GM12875 (cell line): ENCODE measurements around the gene KEAP1.
"Not testable (repeated sequence)": the region's sequence is repeated elsewhere in the genome, so short reads cannot be mapped to it uniquely, and the experiment has no call there.

ENCODE experiments used
- H3K4me3 ChIP-seq: one replicate; pipeline ENCODE4 v1.5.1; 2011; ENCODE audit warnings: low read depth, low read length, control low read depth
- TF ChIP-seq, protein P1 (sequence below): IDR thresholded peaks from 2 replicates; pipeline ENCODE4 v1.5.1; 2011; ENCODE audit warnings: low read depth, mild to moderate bottlenecking, control low read depth, inconsistent platforms, low read length, moderate library complexity, borderline replicate concordance; ENCODE audit not compliant: insufficient read depth

The KEAP1 gene

DNA sequence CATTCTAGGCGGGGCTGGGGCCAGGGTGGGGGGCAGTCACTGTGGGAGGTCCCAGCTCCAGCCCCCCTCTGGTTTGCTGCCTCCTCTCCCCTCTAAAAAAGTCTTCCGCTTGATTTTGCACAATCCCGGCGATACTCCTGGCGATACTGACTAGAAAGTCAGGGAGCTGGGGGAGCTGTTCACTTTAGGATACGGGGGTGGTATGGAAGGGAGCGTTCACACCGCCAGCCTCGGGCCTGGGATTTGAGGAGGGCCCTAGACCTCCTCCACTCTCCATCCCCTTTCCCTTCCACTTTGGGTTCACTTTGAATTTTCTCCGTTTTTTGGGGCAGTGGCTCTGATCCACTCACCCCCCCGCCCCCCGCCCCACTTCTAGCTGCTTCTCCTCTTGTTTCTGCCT lies 35.0 kb downstream of the KEAP1 start:
- TF ChIP-seq, protein P1, sequence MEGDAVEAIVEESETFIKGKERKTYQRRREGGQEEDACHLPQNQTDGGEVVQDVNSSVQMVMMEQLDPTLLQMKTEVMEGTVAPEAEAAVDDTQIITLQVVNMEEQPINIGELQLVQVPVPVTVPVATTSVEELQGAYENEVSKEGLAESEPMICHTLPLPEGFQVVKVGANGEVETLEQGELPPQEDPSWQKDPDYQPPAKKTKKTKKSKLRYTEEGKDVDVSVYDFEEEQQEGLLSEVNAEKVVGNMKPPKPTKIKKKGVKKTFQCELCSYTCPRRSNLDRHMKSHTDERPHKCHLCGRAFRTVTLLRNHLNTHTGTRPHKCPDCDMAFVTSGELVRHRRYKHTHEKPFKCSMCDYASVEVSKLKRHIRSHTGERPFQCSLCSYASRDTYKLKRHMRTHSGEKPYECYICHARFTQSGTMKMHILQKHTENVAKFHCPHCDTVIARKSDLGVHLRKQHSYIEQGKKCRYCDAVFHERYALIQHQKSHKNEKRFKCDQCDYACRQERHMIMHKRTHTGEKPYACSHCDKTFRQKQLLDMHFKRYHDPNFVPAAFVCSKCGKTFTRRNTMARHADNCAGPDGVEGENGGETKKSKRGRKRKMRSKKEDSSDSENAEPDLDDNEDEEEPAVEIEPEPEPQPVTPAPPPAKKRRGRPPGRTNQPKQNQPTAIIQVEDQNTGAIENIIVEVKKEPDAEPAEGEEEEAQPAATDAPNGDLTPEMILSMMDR = no peak

DNA sequence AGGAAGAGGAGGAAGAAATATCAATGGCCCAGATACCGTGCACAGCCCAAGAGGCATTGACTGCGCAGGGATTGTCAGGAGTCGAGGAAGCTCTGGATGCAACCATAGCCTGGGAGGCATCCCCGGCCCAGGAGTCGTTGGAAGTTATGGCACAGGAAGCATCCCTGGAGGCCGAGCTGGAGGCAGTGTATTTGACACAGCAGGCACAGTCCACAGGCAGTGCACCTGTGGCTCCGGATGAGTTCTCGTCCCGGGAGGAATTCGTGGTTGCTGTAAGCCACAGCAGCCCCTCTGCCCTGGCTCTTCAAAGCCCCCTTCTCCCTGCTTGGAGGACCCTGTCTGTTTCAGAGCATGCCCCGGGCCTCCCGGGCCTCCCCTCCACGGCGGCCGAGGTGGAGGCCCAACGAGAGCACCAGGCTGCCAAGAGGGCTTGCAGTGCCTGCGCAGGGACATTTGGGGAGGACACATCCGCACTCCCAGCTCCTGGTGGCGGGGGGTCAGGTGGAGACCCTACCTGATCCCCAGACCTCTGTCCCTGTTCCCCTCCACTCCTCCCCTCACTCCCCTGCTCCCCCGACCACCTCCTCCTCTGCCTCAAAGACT lies 36.0 kb downstream of the KEAP1 start:
- TF ChIP-seq, protein P1 = no peak
- H3K4me3 ChIP-seq = no peak overlapping the region

More for the DNA sequence above, 35.0 kb downstream of the KEAP1 start:
- no peak overlapping the region for H3K4me3 ChIP-seq

DNA sequence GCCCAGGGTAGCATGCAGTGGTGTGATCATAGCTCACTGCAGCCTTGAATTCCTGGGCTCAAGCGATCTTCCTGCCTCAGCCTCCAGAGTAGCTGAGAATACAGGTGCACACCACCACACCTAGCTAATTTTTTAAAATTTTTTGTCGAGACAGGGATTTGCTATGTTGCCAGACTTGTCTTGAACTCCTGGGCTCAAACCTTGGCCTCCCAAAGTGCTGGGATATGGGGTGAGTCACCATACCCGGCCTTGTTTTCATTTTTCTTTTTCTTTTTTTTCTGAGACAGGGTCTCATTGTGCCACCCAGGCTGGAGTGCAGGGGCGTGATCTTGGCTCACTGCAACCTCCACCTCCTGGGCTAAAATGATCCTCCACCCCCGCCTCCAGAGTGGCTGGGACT lies 38.7 kb downstream of the KEAP1 start:
- no peak overlapping the region for H3K4me3 ChIP-seq
- TF ChIP-seq, protein P1 = no peak

DNA sequence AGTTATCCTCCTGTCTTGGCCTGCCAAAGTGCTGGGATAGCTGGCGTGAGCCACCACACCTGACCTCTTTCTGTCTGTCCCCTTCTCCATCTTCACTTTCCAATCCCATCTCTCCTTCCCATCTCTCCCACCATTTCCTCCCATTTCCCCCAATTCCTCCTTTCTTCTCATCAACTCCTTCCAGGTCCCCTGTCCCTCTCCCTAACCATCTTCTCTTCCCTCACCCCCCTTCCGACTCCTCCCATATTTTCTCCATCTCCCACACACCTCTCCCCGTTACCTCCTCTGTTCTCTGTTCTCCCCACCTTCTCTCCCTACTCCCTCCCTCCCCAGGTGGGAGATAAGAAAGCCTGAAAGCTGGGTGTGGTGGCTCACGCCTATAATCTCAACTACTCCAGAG lies 40.6 kb downstream of the KEAP1 start:
- H3K4me3 ChIP-seq = no peak overlapping the region
- TF ChIP-seq, protein P1 = no peak

DNA sequence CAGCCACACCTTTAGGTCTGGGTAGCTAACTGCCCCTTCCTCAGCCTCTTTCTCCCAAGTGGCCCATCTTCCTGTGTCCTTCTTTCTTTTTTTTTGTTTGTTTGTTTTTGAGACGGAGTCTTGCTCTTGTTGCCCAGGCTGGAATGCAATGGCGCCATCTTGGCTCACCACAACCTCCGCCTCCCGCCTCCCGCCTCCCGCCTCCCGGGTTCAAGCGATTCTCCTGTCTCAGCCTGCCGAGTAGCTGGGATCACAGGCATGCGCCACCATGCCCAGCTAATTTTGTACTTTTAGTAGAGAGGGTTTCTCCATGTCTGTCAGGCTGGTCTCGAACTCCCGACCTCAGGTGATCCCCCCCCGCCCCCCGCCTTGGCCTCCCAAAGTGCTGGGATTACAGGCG lies 41.1 kb downstream of the KEAP1 start:
- H3K4me3 ChIP-seq = peak overlapping the region; percentile 2

DNA sequence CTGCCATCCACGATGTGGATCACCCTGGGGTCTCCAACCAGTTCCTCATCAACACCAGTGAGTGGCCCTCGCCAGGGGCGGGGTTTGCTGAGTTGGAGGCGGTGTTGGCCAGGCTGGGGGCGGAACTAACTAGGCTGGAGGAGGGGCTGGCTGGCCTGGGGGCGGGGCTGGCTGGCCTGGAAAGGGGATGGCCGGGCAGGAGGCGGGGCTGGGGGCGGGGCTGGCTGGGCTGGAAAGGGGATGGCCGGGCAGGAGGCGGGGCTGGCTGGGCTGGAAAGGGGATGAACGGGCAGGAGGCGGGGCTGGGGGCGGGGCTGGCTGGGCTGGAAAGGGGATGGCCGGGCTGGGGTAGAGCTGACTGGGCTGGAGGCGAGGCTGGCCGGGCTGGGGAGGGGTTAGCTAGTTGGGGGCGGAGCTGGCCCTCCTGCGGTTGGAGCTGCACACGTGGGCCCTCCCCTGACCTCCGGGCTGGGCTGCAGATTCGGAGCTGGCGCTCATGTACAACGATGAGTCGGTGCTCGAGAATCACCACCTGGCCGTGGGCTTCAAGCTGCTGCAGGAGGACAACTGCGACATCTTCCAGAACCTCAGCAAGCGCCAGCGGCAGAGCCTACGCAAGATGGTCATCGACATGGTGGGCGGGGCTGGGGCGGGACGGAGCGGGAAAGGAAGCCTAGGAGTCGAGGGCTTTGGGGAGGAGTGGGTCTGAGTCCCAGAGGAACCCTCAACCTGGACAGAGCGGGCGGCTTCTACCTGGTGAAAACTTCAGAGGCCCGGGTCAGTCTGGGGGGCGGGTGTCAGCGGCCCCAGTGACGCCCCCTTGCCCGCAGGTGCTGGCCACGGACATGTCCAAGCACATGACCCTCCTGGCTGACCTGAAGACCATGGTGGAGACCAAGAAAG lies 41.9 kb downstream of the KEAP1 start:
- TF ChIP-seq, protein P1 = no peak
- peak overlapping the region; percentile 29 for H3K4me3 ChIP-seq

DNA sequence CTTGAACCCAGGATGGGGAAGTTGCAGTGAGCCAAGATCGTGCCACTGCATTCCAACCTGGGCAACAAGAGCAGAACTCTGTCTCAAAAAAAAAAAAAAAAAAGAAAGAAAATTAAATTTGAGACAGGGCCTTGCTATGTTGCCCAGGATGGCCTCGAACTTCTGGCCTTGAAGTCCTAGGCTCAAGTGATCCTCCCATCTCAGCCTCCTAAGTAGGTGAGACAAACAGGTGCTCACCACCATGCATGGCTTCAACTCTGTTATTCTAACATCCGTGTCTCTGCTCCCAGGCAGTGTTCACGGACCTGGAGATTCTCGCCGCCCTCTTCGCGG lies 42.5 kb downstream of the KEAP1 start:
- TF ChIP-seq, protein P1 = no peak
- H3K4me3 ChIP-seq = no peak overlapping the region

DNA sequence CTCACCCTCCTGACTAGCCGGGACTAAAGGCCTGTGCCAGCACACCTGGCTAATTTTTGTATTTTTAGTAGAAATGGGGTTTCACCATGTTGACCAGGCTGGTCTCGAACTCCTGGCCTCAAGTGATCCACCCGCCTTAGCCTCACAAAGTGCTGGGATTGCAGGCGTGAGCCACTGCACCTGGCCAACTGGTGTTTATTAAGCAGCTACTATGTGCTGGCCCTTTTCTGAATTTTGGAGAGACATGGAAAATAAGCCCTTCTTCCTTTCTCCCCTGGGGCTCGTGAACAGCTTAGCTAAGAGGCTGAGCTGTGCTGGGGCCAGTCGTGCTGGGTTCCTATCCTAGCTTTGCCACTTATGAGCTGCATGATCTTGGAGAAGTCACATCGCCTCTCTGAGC lies 44.4 kb downstream of the KEAP1 start:
- not testable (repeated sequence) for H3K4me3 ChIP-seq
